Gastroesophageal sphincter (tissue), 3 donors: Measurements from ENCODE around the gene EIF3D.

Source experiments
- CTCF ChIP-seq, 4 experiments: fragments of 200-600 bp in 2 of 4; fragments of 450-650 bp in 2 of 4; sonication (generic) in 1 of 4; IDR thresholded peaks; one replicate each; pipeline ENCODE4 v1.5.1; 2017 to 2019; ENCODE audit warnings: antibody characterized with exemption in 4 of 4, mild to moderate bottlenecking in 2 of 4, moderate library complexity in 2 of 4
- EP300 ChIP-seq: sonication (generic); formaldehyde crosslinking; IDR thresholded peaks from one replicate; pipeline ENCODE4 v1.6.1; 2017; ENCODE audit warnings: antibody characterized with exemption, mild to moderate bottlenecking
- POLR2A ChIP-seq, 2 donors: fragments of 450-650 bp; IDR thresholded peaks; one replicate each; pipeline ENCODE4 v1.6.1; 2017; ENCODE audit warnings: antibody characterized with exemption in 2 of 2, mild to moderate bottlenecking in 2 of 2, moderate library complexity in 1 of 2
- POLR2AphosphoS5 ChIP-seq: sonication (generic); formaldehyde crosslinking; IDR thresholded peaks from one replicate; pipeline ENCODE4 v1.6.1; 2017; ENCODE audit warnings: antibody characterized with exemption

DNA sequence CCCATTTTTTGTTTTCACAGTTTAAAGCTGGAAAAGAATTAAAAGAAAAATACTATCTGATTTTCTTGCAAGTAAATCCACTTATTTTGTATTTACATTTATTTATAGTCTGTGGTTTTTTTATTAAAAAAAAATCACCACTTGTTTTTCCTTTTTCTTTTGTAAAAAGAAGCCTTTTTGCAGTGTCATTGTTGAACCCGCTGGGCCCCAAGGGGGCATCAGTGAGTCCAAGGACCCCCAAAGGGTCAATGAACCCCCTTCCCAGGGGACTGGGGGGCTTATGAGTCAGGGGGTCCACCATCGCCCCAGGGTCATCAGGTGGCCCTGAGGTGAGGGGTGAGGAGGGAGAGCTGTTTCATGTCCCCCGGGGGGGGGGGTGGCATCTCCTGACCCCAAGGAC, 34.0 kb upstream of the EIF3D start:
- TF ChIP-seq CTCF (IDR thresholded peaks at IDR 0.05) (no peak), POLR2AphosphoS5 (no peak), POLR2A (IDR thresholded peaks at IDR 0.05) (no peak), EP300 (no peak)
